HG02852 (cell line): ENCODE results near the gene MVB12B.

ENCODE experiments used
- ATAC-seq: cut with Tn5 transposase; IDR thresholded peaks from one replicate; pipeline ENCODE4 v1.9.1; 2021; ENCODE audit warnings: mild to moderate bottlenecking, moderate library complexity; ENCODE audit not compliant: unreplicated experiment

The MVB12B gene

GRCh38 chr9:126302730-126303129 is 23.9 kb upstream of the MVB12B start:
- no peak for ATAC-seq

DNA sequence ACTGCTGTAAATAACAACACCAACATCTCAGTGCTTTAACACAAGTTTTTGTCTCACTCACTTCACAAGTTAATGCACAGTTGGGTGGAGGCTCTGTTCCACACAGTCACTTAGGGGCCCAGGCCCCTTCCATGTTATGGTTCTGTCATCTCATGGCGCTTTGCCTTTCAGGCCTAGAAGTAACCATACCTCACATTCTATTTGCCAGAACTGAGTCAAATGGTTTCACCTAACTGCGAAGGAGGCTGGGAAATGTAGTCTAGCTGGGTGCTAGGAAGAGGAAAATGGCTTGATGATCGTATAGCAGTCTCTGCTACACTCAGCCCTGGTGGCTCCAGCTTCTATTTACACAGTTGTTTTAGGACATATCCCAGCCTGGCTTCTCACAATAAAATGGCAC is 23.1 kb upstream of the MVB12B start:
- no peak for ATAC-seq

DNA sequence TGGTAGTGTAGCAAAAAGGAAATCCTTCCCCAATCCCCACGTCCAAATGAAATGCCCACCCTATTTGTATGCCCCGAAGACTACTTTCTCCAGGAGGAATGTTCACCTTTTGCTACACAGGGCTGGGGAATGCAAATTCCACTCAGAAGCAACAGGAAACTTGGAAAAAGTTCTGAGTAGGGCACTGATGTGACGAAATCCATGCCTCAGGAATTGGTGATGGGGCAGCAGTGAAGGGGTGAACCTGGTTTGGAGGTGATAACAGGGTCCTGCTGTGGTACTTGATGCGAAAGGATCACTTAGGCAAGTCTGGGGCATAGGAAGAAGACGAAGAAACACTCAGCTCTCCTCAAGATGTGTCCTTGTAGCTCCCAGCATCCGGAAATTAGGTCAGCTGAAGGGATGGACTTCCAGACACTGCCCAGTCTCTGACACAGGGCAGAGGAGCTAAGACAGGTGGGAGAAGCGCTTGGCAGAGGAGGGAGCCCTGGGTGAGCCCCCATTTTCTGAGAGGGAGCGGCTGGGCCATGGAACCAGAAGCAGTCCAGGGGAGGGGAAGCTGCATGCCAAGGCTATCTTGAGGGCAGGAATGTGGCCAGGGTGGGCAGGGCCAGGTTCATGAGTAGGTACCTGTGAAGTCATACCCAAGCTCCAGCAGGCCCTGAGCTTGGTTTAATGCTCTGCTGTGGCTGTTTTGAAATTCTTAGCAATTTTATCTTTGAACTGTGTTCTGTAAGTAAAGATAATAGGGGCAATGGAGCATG is 22.2 kb upstream of the MVB12B start:
- ATAC-seq: no peak

DNA sequence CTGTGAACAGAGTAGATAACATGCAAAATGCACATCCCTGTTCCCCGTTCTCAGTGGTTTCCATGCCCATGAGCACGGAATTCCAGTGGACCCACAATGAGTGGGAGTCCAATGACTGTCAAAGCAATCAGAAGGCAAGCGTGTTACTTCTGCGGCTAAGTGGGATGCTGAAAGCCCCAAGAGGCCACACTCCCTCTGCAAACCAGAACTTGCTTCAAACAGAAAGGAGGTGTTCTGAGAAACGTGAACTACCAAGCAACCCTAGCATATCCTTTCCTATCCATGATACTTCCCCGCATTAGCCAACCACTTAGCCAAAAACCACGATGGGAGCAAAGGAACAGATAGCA is 21.7 kb upstream of the MVB12B start:
- no peak for ATAC-seq

GRCh38 chr9:126306071-126306647 is 20.5 kb upstream of the MVB12B start:
- ATAC-seq: no peak

DNA sequence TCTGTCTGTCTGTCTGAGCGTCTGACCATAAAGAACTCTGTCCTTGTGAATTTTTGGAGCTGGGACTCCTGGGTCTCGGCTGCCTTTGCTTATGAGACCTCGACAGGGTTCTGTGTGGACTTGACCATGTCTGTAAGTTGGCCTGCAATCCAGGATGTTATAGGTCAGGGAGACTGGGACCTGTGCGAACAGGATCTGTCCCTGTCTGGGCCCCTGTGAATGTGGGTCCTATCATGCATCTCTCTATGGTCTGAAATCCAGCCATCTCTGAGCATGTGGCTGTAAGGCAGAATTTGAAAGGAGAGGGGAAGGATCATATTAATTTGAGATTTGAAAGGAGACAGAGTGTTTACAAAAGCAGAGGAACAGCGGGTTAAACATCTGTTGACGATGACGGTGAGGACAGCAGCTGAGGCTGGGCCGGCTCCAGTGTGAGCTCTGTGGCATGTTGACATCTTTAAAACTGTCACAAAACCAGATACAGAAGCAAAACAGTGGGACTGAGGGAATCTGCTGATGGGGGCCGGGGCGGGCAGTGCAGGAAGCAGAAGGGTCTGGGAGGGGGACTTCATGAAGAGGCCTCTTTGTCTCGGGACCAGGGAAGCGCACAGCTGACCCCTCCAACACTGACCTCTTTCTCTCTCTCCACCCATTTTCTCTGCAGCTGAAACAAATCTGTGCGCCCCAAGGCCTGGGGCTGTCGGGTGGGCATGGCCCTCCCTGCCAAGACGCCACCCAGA is 19.1 kb upstream of the MVB12B start:
- ATAC-seq: no peak

GRCh38 chr9:126309427-126310189 is 17.0 kb upstream of the MVB12B start:
- no peak for ATAC-seq

- ATAC-seq: no peak
Measured at GRCh38 chr9:126312584-126313551, 13.8 kb upstream of the MVB12B start.

GRCh38 chr9:126316085-126316655 is 10.5 kb upstream of the MVB12B start:
- ATAC-seq: no peak

GRCh38 chr9:126317513-126317912 is 9.1 kb upstream of the MVB12B start:
- no peak for ATAC-seq

DNA sequence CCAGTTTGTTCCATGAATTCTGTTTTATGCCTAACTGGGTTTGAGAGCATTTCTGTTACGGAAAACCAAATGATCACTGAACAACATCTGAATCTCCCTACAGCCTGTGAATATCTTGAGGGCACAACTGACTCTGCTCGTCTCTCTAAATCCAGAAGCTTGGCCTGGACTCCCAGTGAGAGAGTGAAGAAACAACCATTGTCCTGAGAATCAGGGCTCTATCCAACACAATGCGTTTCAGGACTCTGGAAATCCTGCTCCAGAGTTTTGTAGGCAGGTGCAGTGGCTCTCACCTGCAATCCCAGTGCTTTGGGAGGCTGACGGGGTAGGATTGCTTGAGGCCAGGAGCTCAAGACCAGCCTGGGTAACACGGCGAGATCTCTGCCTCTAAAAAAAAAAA is 7.8 kb upstream of the MVB12B start:
- no peak for ATAC-seq

GRCh38 chr9:126319671-126320070 is 7.0 kb upstream of the MVB12B start:
- ATAC-seq: no peak

DNA sequence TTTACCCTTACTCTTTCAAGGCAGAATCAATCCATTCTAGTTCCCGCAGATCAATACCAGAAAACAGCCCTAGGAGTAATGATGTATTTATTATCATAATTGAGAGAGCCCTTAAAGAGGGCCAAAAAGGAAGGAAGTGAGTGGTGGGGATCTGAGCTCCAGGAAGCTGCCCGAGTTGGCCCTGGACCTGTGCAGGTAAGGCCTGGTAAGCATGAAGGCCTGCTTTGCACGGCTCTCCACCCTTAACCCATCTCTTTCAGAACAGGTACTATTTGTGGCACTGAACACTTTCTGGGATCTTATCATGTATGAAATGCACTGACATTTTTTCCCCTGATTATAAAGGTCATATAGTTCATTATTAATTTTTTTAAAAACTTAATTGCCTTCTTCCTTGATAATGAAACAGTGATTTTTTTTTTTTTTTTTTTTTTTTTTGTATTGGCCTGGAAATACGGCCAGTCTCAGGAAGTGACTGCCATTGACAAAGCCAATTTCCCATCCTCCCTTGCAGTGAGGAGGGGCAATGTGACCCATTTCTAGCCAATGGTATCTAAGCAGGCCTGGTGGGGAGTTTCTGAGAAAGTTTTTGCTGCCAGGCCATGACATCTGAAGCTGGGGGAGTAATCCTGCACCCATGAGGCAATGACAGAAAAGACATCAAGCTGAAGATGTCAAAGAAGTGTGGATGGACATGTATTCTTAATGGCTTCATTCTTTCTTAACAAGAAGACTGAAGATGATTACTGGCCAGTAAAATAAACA is 6.3 kb upstream of the MVB12B start:
- ATAC-seq: no peak

- ATAC-seq: no peak
Measured at GRCh38 chr9:126321742-126322141, 4.9 kb upstream of the MVB12B start.

DNA sequence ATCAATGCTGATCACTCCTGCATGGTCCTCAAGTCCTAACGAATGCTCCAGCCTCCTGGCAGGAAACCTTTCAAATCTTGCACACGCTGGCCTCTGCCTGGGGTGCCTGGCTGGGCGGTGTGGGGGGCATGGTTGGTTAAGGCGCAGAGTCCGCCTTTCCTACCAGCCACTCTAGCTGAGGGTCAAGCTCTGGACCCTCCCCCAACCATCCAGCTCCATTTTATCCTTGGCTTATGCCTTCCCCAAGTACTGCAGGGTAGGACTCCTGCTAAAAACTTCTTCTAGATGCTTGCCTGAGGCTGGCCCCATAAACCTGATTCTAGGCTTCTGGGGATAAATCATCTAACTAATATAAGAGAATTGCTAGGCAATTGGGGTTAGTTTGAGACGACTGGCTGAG is 808 bp upstream of the MVB12B start:
- no peak for ATAC-seq

DNA sequence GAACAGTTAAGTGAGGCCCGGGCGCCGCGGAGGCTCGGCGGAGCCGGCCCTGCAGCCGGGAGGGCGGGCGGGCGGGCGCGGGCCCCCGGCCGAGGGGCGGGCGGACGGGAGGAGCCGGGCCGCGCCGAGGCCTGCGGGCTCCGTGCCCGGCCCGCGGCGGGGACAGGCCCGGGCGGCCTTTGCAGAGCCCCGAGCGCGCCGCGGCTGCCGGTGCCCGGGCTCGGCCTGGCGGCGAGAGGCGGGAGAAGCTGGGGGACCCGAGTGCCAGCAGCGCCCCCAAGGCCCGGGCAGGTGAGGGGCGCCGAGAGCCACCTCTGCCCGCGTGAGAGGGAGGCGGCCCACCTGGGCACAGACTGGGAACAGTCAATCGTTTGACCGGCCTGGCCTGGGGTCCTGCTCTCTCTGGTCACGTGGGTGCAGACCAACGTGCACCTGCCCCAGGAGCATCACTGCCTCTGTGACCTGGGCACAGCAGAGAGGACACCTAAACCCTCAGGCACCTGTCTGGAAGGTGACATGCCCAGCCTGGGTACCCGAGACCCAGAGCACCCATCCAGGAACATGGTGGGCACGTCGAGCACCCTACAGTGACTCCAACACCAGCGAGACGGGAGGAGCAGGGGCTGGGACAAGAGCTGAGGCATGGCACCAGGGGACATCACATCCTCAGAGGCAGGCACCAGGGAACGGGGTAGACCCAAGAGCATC is 531 bp downstream of the MVB12B start:
- ATAC-seq: no peak

GRCh38 chr9:126327714-126328185 is 1.1 kb downstream of the MVB12B start:
- no peak for ATAC-seq

DNA sequence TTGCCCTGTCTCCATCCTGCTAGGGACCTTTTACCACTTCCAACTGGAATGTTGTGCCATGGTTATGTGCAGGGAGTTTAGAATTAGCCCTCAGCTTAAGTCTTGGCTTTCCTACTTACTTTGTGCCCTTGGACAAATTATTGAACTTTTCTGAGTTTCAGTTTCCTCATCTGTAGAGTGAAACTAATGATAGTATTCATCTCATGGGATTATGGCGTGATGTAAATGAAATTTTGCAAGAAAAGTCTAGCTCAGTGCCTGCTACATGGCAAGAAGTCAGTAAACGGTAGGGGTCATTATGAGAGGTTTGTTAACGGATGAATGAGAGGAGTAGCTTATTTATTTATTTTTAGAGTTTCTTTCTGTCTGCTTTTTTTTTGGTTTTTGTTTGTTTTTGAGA is 1.8 kb downstream of the MVB12B start:
- ATAC-seq: no peak
